Esophagus muscularis mucosa (tissue), 4 donors: ENCODE data around the gene FAM193B. TPM values are rescaled to one million over a fixed set of nuclear protein-coding genes. Genes with fewer than 3 reads are reported as not detected.
A peak's percentile ranks its signal among the peaks of the same experiment; 100 is the strongest.

Source experiments
- DNase-seq: peaks from one replicate; pipeline ENCODE4 v3.0.0-alpha.2; 2017; ENCODE audit errors: extremely low spot score
- H3K27ac ChIP-seq, 4 donors: fragments of 200-600 bp; sonication (generic); replicated peaks in 1 of 4; 1 replicate in 3 of 4; 2 replicates in 1 of 4; pipeline ENCODE4 v1.5.1; 2016 to 2019; ENCODE audit warnings: mild to moderate bottlenecking in 1 of 4
- H3K27me3 ChIP-seq, 4 donors: fragments of 200-600 bp; sonication (generic); one replicate each; pipeline versions ENCODE4 v1.5.1 to v1.6.0; 2016 to 2019
- H3K36me3 ChIP-seq, 4 donors: fragments of 200-600 bp; sonication (generic); one replicate each; pipeline ENCODE4 v1.5.1; 2016 to 2019
- H3K4me1 ChIP-seq, 4 donors: fragments of 200-600 bp; sonication (generic); one replicate each; pipeline ENCODE4 v1.5.1; 2016 to 2019
- H3K4me3 ChIP-seq, 4 donors: fragments of 200-600 bp; sonication (generic); 1 replicate in 2 of 4; 2 replicates in 2 of 4; pipeline ENCODE4 v1.5.1; 2016 to 2019; ENCODE audit warnings: mild to moderate bottlenecking in 4 of 4, moderate library complexity in 1 of 4
- H3K9me3 ChIP-seq, 4 donors: fragments of 200-600 bp; sonication (generic); 1 replicate in 3 of 4; 2 replicates in 1 of 4; pipeline ENCODE4 v1.5.1; 2016 to 2019
- EP300 ChIP-seq: sonication (generic); formaldehyde crosslinking; IDR thresholded peaks from one replicate; pipeline ENCODE4 v1.6.1; 2017; ENCODE audit warnings: antibody characterized with exemption
- POLR2A ChIP-seq: fragments of 450-650 bp; IDR thresholded peaks from one replicate; pipeline ENCODE4 v1.6.1; 2017; ENCODE audit warnings: antibody characterized with exemption, moderate library complexity, mild to moderate bottlenecking, low read depth
- POLR2AphosphoS5 ChIP-seq, 2 donors: sonication (generic); formaldehyde crosslinking; IDR thresholded peaks; one replicate each; pipeline ENCODE4 v1.6.1; 2017; ENCODE audit warnings: antibody characterized with exemption in 2 of 2
- WGBS: methylation state at CpG from one replicate; pipeline ENCODE4 v1.1.5; 2018; 5-methylcytosine and 5-hydroxymethylcytosine counted together
- intact Hi-C: fragments of 100-400 bp; cut with DNase I; formaldehyde crosslinking; loops from one replicate; pipeline ENCODE4 v1.15.1; 2023
- total RNA-seq, 4 donors: library from RNA; depleted of rRNA; stranded (reverse); fragments of >200 nt; gene quantifications; one replicate each; pipeline versions ENCODE4 v1.1.0 to v1.2.1, GENCODE V29; 2016
- TF ChIP-seq, protein P1 (sequence below), 3 experiments: fragments of 200-600 bp in 2 of 3; fragments of 450-650 bp in 1 of 3; sonication (generic) in 2 of 3; IDR thresholded peaks; one replicate each; pipeline ENCODE4 v1.5.1; 2017 to 2019; ENCODE audit warnings: antibody characterized with exemption in 3 of 3, mild to moderate bottlenecking in 2 of 3, moderate library complexity in 1 of 3

Gene FAM193B
- total RNA-seq, 4 donors from 2014 or later = 24.4 to 65.6 (median 50.7) TPM

DNA sequence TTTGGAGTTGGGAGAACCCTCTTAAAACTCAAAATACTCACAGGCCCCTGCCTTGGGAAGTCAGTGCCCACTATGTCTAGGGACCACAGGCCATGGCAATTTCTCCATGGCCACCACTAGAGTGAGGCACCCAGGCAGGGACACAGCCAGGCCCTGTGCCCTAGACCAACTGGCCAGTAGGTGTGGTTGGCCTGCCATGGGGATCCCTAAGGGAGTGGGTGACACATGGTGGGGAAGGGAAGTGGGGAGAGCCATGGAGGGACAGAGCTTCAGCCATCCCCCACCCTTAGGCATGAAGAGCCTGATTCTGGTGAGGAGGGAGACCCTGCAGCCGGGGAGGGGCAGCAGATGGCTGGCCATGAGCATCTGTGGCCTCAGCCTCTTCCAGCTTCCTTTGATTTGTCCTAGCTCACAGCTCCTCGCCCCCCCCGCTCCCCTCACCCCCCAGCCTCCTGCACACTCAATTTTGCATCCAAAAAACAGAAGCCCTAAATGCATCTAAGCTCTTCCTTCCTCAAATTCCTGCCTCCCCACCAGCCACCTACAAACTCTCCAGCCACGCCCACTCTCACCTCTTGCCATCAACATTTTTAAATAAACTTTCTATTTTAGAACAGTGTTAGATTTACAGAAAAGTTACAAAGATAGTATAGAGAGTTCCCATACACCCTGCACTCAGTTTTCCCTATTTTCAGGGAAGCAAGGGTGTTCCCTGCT is 79.4 kb downstream of the FAM193B start:
- Histone ChIP-seq H3K4me1 (peaks cover 64 to 98% (median 95%) of the 10 kb centered on the region in 4 donors), H3K9me3 (no peaks in the 10 kb centered on the region), H3K27me3 (no peaks in the 10 kb centered on the region), H3K36me3 (no peaks in the 10 kb centered on the region), H3K27ac (peak overlapping the region; percentile 89 to 96 (median 94)), H3K4me3 (no peak overlapping the region)
- whole genome bisulfite sequencing = 38% methylated on average over 4 of the region's 4 CpGs
- intact Hi-C loops = no loop called here
- DNase-seq = no peak
- TF ChIP-seq EP300 = no peak
- TF ChIP-seq POLR2AphosphoS5 (IDR thresholded peaks at IDR 0.05) = peak; percentile 8 to 41
- TF ChIP-seq POLR2A = no peak
- TF ChIP-seq, protein P1, sequence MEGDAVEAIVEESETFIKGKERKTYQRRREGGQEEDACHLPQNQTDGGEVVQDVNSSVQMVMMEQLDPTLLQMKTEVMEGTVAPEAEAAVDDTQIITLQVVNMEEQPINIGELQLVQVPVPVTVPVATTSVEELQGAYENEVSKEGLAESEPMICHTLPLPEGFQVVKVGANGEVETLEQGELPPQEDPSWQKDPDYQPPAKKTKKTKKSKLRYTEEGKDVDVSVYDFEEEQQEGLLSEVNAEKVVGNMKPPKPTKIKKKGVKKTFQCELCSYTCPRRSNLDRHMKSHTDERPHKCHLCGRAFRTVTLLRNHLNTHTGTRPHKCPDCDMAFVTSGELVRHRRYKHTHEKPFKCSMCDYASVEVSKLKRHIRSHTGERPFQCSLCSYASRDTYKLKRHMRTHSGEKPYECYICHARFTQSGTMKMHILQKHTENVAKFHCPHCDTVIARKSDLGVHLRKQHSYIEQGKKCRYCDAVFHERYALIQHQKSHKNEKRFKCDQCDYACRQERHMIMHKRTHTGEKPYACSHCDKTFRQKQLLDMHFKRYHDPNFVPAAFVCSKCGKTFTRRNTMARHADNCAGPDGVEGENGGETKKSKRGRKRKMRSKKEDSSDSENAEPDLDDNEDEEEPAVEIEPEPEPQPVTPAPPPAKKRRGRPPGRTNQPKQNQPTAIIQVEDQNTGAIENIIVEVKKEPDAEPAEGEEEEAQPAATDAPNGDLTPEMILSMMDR (IDR thresholded peaks at IDR 0.05) = no peak

DNA sequence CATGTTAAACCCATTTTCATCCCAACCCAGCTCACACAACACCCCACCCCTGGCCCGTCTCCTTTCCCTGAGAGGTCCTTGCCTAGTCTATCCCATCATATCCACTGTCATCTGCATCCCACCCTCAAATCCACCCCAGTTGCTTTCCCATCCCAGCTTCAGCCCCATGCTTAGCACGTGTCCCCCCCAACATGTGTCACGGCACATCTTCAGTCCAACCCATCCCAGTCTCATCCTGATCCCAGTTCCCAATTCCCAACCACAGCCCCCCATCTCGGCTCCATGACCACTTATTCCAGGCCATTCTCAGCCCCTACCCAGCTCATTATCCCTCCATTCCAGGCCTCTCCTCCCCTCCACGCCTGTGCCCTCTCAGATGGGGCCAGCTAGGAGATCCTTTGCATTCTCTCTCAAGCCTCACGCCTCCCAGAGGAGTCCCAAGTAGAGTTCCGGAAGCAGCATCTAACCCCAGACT is 80.3 kb downstream of the FAM193B start:
- no peaks in the 10 kb centered on the region for H3K36me3 ChIP-seq
- H3K27me3 ChIP-seq = no peaks in the 10 kb centered on the region
- no peak for DNase-seq
- peak overlapping the region; percentile 89 to 96 (median 94) for H3K27ac ChIP-seq
- H3K4me3 ChIP-seq = peak overlapping the region; percentile 85 to 90 (median 88)
- TF ChIP-seq EP300 (no peak), POLR2AphosphoS5 (IDR thresholded peaks at IDR 0.05) (peak in 1 of 2 donors; percentile 6)
- peaks cover 64 to 98% (median 95%) of the 10 kb centered on the region in 4 donors for H3K4me1 ChIP-seq
- intact Hi-C loops = no loop called here
- H3K9me3 ChIP-seq = no peaks in the 10 kb centered on the region
- WGBS = 44% methylated on average over 7 of the region's 7 CpGs

DNA sequence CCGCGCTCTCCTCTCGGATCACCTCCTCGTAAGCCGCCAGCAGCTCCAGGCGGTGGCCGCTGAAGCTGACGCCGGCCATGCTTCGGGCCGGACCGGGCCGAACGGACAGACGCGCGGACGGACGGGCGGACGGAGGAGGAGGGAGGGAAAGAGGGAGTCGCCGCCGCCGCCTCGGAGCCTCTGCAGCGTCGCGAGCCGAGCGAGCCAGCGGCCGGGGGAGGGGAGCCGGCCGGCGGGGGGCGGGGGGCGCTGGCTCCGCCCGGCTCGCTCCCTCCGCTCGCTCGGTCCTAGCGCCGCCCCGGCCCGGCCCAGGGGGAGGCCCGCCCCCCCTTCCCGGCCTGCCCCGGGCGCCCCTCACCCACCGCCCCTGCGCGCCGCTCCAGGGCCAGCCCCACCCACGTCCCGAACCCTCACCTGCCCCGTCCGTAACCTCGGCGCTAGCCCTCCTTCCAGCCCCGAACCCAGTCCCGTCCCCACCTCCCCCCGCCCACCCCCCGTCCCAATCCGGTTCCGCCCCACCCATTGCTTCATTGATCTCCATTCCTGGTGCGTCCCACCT is 80.8 kb downstream of the FAM193B start, which contains the start of gene DBN1:
TSS of gene DBN1 (minus strand) at position 192 of the 559 bp plus-strand sequence. CDS start at position 79, 113 bp downstream.
- peaks cover 0 to 3% (median 1%) of the 10 kb centered on the region in 4 donors for H3K36me3 ChIP-seq
- WGBS = 3% methylated on average over 33 of the region's 69 CpGs
- TF ChIP-seq POLR2AphosphoS5 (IDR thresholded peaks at IDR 0.05) = peak; percentile 6 to 78
- TF ChIP-seq EP300 = no peak
- intact Hi-C loops = no loop called here
- H3K27me3 ChIP-seq = no peaks in the 10 kb centered on the region
- H3K4me1 ChIP-seq = peaks cover 64 to 98% (median 95%) of the 10 kb centered on the region in 4 donors
- no peaks in the 10 kb centered on the region for H3K9me3 ChIP-seq
- peak within 1 kb of the TSS; percentile 89 to 96 (median 94) for H3K27ac ChIP-seq
- no peak for DNase-seq
- peak within 1 kb of the TSS; percentile 85 to 90 (median 88) for H3K4me3 ChIP-seq

DNA sequence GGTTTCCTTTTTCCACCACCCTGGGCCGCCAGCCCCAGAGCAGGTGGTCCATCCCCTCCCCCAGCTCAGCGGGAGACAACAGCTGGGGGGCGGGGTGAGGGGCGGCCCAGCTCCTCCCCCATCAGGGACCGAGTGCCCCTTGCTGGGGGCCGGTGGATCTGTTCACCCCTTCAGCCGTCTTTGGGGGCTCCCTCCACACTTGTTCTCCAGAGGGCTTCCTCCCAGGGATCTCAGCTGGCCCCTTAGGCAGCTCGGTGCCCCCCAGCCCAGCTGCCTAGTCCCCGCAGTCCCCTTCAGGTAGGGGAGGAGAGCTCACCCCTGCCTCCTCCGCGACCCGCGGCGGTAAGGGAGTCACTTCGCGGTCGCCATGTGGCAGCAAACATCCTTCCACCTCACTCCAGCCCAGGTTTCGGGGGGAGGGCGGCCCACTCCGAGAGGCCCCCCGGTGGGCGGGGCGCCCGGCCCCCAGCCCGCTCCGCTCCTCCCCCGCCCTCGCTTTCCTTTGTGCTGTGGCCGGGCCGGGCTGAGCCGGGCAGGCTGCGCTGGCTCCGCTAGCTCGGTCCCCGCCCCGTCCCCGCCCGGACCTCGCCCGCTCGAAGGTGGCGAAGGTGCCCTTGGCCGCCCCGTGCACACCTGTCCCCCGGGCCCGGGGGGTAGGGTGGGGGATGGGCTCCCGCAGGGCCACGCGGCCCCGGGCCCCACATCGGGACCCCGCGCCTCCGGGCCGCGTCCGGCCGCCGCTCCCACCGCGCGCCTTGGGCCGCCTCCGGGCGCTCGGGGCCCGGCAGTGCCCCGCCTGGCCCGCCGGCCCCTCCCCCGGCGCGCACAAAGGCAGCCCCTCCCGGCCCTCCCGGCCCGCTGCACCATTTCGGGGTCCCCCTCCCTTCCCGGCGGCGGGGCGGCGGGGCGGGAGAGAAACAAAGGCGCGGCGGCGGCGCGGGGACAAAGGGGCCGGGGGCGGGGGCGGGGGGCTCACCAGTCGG is 81.6 kb downstream of the FAM193B start:
- no peak for DNase-seq
- intact Hi-C loops = no loop called here

More for the DNA sequence above, 81.6 kb downstream of the FAM193B start:
- peaks cover 59 to 96% (median 92%) of the 10 kb centered on the region in 4 donors for H3K4me1 ChIP-seq
- H3K27me3 ChIP-seq = no peaks in the 10 kb centered on the region
- H3K4me3 ChIP-seq = peak overlapping the region; percentile 85 to 90 (median 88)
- WGBS = 3% methylated on average over 15 of the region's 93 CpGs
- H3K36me3 ChIP-seq = peaks cover 0 to 10% (median 9%) of the 10 kb centered on the region in 4 donors
- H3K27ac ChIP-seq = peak overlapping the region; percentile 89 to 96 (median 94)
- TF ChIP-seq, protein P1 (IDR thresholded peaks at IDR 0.05) = no peak
- no peak for TF ChIP-seq POLR2AphosphoS5 (IDR thresholded peaks at IDR 0.05)
- no peak for TF ChIP-seq EP300
- no peak for TF ChIP-seq POLR2A
- H3K9me3 ChIP-seq = no peaks in the 10 kb centered on the region
